HCT116 (cell line): Measurements from ENCODE around the gene GNB5.

Source experiments
- POLR2AphosphoS5 ChIP-seq: IDR thresholded peaks from 2 replicates; pipeline ENCODE4 v1.6.1; 2011; ENCODE audit warnings: mild to moderate bottlenecking, low read depth, low read length, moderate library complexity
- RAD21 ChIP-seq: IDR thresholded peaks from 2 replicates; pipeline ENCODE4 v1.6.1; 2012; ENCODE audit warnings: low read depth, mild to moderate bottlenecking
- SIN3A ChIP-seq: IDR thresholded peaks from 2 replicates; pipeline ENCODE4 v1.6.1; 2012; ENCODE audit warnings: low read depth
- TF ChIP-seq, protein P1 (sequence below), 3 experiments: fragments of 200-600 bp in 1 of 3; sonication (generic) in 1 of 3; IDR thresholded peaks in 2 of 3; conservative IDR thresholded peaks in 1 of 3; 2 replicates each; pipeline ENCODE4 v1.5.1; 2012 to 2017; ENCODE audit warnings: low read depth in 2 of 3, low read length in 2 of 3, antibody characterized with exemption in 1 of 3, borderline replicate concordance in 1 of 3, control low read depth in 1 of 3, mild to moderate bottlenecking in 1 of 3, mixed read lengths in 1 of 3, mixed run types in 1 of 3, moderate library complexity in 1 of 3; ENCODE audit not compliant: insufficient read depth in 1 of 3

GRCh38 chr15:52139599-52140462 is 51.4 kb downstream of the GNB5 start:
- TF ChIP-seq SIN3A (no peak), POLR2AphosphoS5 (no peak), RAD21 (peak; percentile 78)
- TF ChIP-seq, protein P1, sequence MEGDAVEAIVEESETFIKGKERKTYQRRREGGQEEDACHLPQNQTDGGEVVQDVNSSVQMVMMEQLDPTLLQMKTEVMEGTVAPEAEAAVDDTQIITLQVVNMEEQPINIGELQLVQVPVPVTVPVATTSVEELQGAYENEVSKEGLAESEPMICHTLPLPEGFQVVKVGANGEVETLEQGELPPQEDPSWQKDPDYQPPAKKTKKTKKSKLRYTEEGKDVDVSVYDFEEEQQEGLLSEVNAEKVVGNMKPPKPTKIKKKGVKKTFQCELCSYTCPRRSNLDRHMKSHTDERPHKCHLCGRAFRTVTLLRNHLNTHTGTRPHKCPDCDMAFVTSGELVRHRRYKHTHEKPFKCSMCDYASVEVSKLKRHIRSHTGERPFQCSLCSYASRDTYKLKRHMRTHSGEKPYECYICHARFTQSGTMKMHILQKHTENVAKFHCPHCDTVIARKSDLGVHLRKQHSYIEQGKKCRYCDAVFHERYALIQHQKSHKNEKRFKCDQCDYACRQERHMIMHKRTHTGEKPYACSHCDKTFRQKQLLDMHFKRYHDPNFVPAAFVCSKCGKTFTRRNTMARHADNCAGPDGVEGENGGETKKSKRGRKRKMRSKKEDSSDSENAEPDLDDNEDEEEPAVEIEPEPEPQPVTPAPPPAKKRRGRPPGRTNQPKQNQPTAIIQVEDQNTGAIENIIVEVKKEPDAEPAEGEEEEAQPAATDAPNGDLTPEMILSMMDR (IDR thresholded peaks at IDR 0.05 in 2 of 3, conservative IDR thresholded peaks at IDR 0.05 in 1 of 3; ENCODE audit: borderline replicate concordance in 1 of 3, insufficient read depth in 1 of 3, low read depth in 2 of 3, low read length in 2 of 3), result peak; percentile 57 to 97 (median 88); a peak in 5 of 6 replicates
